Measurements from ENCODE around the gene ADGRG6.

The ADGRG6 gene

DNA sequence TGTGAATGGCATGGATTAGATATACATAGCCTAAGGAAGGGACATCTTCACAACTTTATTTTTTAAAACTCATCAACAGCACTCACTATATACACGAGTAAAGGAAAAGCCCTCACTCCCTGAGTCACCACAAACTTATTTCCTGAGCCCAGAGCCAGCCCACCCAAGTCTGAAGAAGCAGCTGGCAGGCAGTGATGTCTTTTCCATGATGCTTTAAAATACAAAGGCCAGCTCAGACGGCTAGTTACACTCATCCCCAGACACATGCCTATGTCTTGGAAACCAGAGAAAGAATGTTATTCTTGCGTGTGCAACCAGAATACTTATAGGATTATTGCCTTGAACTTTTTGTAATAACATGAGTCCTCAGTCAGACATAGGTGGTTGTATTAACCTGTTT, 114.4 kb downstream of the ADGRG6 start:
- TF ChIP-seq, protein P1, sequence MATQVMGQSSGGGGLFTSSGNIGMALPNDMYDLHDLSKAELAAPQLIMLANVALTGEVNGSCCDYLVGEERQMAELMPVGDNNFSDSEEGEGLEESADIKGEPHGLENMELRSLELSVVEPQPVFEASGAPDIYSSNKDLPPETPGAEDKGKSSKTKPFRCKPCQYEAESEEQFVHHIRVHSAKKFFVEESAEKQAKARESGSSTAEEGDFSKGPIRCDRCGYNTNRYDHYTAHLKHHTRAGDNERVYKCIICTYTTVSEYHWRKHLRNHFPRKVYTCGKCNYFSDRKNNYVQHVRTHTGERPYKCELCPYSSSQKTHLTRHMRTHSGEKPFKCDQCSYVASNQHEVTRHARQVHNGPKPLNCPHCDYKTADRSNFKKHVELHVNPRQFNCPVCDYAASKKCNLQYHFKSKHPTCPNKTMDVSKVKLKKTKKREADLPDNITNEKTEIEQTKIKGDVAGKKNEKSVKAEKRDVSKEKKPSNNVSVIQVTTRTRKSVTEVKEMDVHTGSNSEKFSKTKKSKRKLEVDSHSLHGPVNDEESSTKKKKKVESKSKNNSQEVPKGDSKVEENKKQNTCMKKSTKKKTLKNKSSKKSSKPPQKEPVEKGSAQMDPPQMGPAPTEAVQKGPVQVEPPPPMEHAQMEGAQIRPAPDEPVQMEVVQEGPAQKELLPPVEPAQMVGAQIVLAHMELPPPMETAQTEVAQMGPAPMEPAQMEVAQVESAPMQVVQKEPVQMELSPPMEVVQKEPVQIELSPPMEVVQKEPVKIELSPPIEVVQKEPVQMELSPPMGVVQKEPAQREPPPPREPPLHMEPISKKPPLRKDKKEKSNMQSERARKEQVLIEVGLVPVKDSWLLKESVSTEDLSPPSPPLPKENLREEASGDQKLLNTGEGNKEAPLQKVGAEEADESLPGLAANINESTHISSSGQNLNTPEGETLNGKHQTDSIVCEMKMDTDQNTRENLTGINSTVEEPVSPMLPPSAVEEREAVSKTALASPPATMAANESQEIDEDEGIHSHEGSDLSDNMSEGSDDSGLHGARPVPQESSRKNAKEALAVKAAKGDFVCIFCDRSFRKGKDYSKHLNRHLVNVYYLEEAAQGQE (IDR thresholded peaks at IDR 0.05; ENCODE audit: insufficient read depth in 1 of 2, low read depth in 2 of 2, low read length in 2 of 2): no peak
- TF ChIP-seq SIN3A (IDR thresholded peaks at IDR 0.05; ENCODE audit: borderline replicate concordance, insufficient read depth, low read length) (no peak), FOXP2 (optimal IDR thresholded peaks at IDR 0.05; ENCODE audit: borderline replicate concordance, extremely low read depth, extremely low read length, insufficient read depth) (no peak), TAF1 (IDR thresholded peaks at IDR 0.05; ENCODE audit: borderline replicate concordance, insufficient read depth, low read length) (no peak), POLR2AphosphoS5 (IDR thresholded peaks at IDR 0.05; ENCODE audit: low read depth, low read length) (no peak)

DNA sequence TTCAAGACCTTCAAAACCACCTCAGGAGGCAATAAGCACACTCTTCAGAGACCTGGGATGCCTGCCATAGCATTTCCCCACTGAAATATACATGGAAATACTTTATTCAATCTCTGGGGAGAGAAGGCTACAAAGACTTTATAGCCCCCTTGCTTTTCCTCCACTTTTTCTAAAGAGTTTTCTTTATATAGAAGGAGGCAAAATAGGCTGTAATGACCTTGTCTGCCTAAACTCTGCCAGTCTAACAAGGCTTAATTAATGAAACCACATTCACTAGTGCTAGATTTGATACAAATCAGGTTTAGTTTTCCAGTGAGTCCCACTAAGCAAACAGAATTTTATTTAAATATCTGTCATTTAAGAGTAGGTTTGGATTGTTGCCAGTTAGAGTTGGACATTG, 114.9 kb downstream of the ADGRG6 start:
- TF ChIP-seq, protein P1 (IDR thresholded peaks at IDR 0.05; ENCODE audit: insufficient read depth in 1 of 2, low read depth in 2 of 2, low read length in 2 of 2): no peak

DNA sequence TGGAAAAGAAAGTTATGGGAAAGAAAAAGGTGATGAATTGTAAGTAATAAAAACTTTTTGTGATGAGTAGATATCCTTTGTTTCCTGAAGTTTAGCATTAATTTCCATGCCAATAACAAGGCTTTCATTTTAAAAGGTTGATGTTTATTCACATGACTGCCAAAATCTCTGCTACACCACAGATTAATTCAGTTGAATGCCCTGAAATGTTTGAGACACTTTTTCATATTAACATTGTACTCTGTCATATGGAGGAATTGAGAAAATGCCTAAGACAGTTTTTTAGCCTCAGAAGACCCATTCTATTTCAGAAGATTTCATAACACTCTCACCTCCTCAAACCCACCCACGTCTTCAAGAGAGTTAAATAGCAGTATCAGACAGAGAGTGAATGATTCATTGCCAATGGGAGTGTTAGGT, 115.5 kb downstream of the ADGRG6 start:
- TF ChIP-seq FOXP2 (optimal IDR thresholded peaks at IDR 0.05; ENCODE audit: borderline replicate concordance, extremely low read depth, extremely low read length, insufficient read depth) (no peak), SIN3A (IDR thresholded peaks at IDR 0.05; ENCODE audit: borderline replicate concordance, insufficient read depth, low read length) (no peak)

DNA sequence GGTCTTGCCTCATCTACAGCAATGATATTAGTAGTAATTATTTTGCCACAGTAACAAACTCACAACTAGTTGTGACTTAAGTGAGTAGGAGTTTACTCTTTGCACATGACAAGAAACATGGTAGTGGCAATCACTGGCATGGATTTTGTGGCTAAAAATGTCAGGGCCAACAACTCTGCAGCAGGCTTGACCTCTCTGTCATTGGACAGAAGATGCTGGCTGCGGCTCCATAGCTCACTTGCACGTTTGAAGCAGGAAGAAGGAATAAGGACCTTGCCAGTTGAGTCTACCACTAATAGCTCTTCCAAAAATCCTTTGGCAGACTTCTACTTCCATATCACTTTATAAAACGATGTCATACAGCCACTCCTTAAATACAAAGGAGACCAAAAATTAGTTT, 117.3 kb downstream of the ADGRG6 start:
- TF ChIP-seq FOXP2 (optimal IDR thresholded peaks at IDR 0.05; ENCODE audit: borderline replicate concordance, extremely low read depth, extremely low read length, insufficient read depth) (no peak), POLR2AphosphoS5 (IDR thresholded peaks at IDR 0.05; ENCODE audit: low read depth, low read length) (no peak), SIN3A (IDR thresholded peaks at IDR 0.05; ENCODE audit: borderline replicate concordance, insufficient read depth, low read length) (no peak), TAF1 (IDR thresholded peaks at IDR 0.05; ENCODE audit: borderline replicate concordance, insufficient read depth, low read length) (no peak)
- TF ChIP-seq, protein P1 (IDR thresholded peaks at IDR 0.05; ENCODE audit: insufficient read depth in 1 of 2, low read depth in 2 of 2, low read length in 2 of 2): no peak

DNA sequence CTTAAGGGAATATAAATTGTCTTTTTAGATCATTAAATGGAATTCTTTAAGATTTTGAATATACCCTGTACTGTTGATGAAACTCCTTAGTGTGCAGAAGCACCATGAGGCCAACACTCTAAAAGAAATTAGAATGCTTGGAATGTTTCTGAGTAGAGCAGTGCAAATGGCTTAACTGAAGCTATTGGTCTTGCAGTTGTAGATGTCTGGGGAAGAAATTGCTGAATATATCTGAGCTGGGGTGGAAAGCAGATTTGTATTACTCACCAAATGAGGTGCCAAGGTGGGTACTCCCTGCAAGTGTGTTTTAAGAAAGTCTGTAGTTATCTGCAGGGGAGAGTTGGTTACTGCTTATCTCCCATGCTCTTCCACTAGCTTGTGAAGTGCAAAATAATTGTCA, 119.0 kb downstream of the ADGRG6 start:
- TF ChIP-seq POLR2AphosphoS5 (IDR thresholded peaks at IDR 0.05; ENCODE audit: low read depth, low read length) (no peak), SIN3A (IDR thresholded peaks at IDR 0.05; ENCODE audit: borderline replicate concordance, insufficient read depth, low read length) (no peak), FOXP2 (optimal IDR thresholded peaks at IDR 0.05; ENCODE audit: borderline replicate concordance, extremely low read depth, extremely low read length, insufficient read depth) (no peak), TAF1 (IDR thresholded peaks at IDR 0.05; ENCODE audit: borderline replicate concordance, insufficient read depth, low read length) (no peak)
- TF ChIP-seq, protein P1 (IDR thresholded peaks at IDR 0.05; ENCODE audit: insufficient read depth in 1 of 2, low read depth in 2 of 2, low read length in 2 of 2): no peak
